HEK293T (cell line): ENCODE data around the gene CYP24A1.

Source experiments
- CTCF ChIA-PET: fragments of 350-600 bp; formaldehyde crosslinking; extraction: SDS; loops from one replicate; lab custom pipeline; 2021; ENCODE audit warnings: antibody characterized with exemption, inconsistent platforms; lab: Yijun Ruan, JAX
- POLR2A ChIA-PET: fragments of 350-600 bp; formaldehyde crosslinking; extraction: SDS; loops from one replicate; lab custom pipeline; 2020; ENCODE audit warnings: antibody characterized with exemption, inconsistent platforms; lab: Yijun Ruan, JAX
- DNase-seq: peaks from one replicate; pipeline ENCODE4 v3.0.0; 2012; ENCODE audit warnings: mixed read lengths; ENCODE audit errors: extremely low spot score
- ARNT ChIP-seq: fragments of 450-650 bp; IDR thresholded peaks from 2 replicates; pipeline ENCODE4 v1.6.1; 2017; ENCODE audit warnings: mild to moderate bottlenecking
- BHLHE40 ChIP-seq: fragments of 450-650 bp; IDR thresholded peaks from 2 replicates; pipeline ENCODE4 v1.6.1; 2016; ENCODE audit warnings: mild to moderate bottlenecking, moderate library complexity, borderline replicate concordance
- CTBP1 ChIP-seq: fragments of 450-650 bp; IDR thresholded peaks from 2 replicates; pipeline ENCODE4 v1.6.1; 2016; ENCODE audit warnings: borderline replicate concordance
- ELF4 ChIP-seq: fragments of 450-650 bp; IDR thresholded peaks from 2 replicates; pipeline ENCODE4 v1.6.1; 2017; ENCODE audit warnings: antibody characterized with exemption
- FOXA1 ChIP-seq: fragments of 450-650 bp; IDR thresholded peaks from 2 replicates; pipeline ENCODE4 v1.6.1; 2016; ENCODE audit warnings: mild to moderate bottlenecking
- FOXK2 ChIP-seq: fragments of 450-650 bp; IDR thresholded peaks from 2 replicates; pipeline ENCODE4 v1.6.1; 2016; ENCODE audit warnings: mild to moderate bottlenecking
- FOXM1 ChIP-seq: fragments of 450-650 bp; IDR thresholded peaks from 2 replicates; pipeline ENCODE4 v1.6.1; 2017; ENCODE audit warnings: mild to moderate bottlenecking, borderline replicate concordance
- HDGF ChIP-seq: fragments of 450-650 bp; IDR thresholded peaks from 2 replicates; pipeline ENCODE4 v1.6.1; 2017; ENCODE audit warnings: antibody characterized with exemption, borderline replicate concordance
- L3MBTL2 ChIP-seq: fragments of 450-650 bp; conservative IDR thresholded peaks from 2 replicates; pipeline ENCODE4 v1.6.1; 2016; ENCODE audit warnings: mild to moderate bottlenecking
- LEF1 ChIP-seq: fragments of 450-650 bp; IDR thresholded peaks from 2 replicates; pipeline ENCODE4 v1.6.1; 2017; ENCODE audit warnings: mild to moderate bottlenecking, borderline replicate concordance
- NFRKB ChIP-seq: fragments of 450-650 bp; IDR thresholded peaks from 2 replicates; pipeline ENCODE4 v1.6.1; 2016; ENCODE audit warnings: mild to moderate bottlenecking, moderate library complexity
- PKNOX1 ChIP-seq: fragments of 450-650 bp; IDR thresholded peaks from 2 replicates; pipeline ENCODE4 v1.6.1; 2016
- SP1 ChIP-seq: fragments of 450-650 bp; IDR thresholded peaks from 2 replicates; pipeline ENCODE4 v1.6.1; 2017
- SUZ12 ChIP-seq: fragments of 450-650 bp; IDR thresholded peaks from 2 replicates; pipeline ENCODE4 v1.6.1; 2016; ENCODE audit warnings: mild to moderate bottlenecking
- TARDBP ChIP-seq: fragments of 450-650 bp; IDR thresholded peaks from 2 replicates; pipeline ENCODE4 v1.6.1; 2016
- ZNF384 ChIP-seq: fragments of 450-650 bp; IDR thresholded peaks from 2 replicates; pipeline ENCODE4 v1.6.1; 2016

The CYP24A1 gene

GRCh38 chr20:54151511-54152226 is 22.1 kb downstream of the CYP24A1 start:
- ChIA-PET CTCF (no interaction called here), POLR2A (no interaction called here)
- TF ChIP-seq FOXM1 (no peak), HDGF (no peak), SP1 (no peak), L3MBTL2 (no peak), ELF4 (no peak), CTBP1 (no peak), ARNT (no peak), BHLHE40 (no peak), PKNOX1 (no peak), ZNF384 (no peak), FOXA1 (no peak), TARDBP (no peak), SUZ12 (no peak), NFRKB (no peak), FOXK2 (no peak), LEF1 (no peak)
- no peak for DNase-seq

- ChIA-PET POLR2A (no interaction called here), CTCF (no interaction called here)
- DNase-seq, result no peak
- no peak for TF ChIP-seq L3MBTL2
- TF ChIP-seq TARDBP, result no peak
- TF ChIP-seq PKNOX1, result no peak
- no peak for TF ChIP-seq CTBP1
- no peak for TF ChIP-seq SUZ12
- TF ChIP-seq SP1, result no peak
- no peak for TF ChIP-seq NFRKB
- TF ChIP-seq HDGF, result no peak
- TF ChIP-seq FOXM1, result no peak
- TF ChIP-seq ELF4, result no peak
- TF ChIP-seq FOXA1, result no peak
- no peak for TF ChIP-seq ZNF384
- TF ChIP-seq FOXK2, result no peak
- no peak for TF ChIP-seq ARNT
- no peak for TF ChIP-seq LEF1
- no peak for TF ChIP-seq BHLHE40
These were observed 22.7 kb downstream of the CYP24A1 start for GRCh38 chr20:54151075-54151439.

- POLR2A ChIA-PET, result no interaction called here
- CTCF ChIA-PET, result no interaction called here
- TF ChIP-seq LEF1, result no peak
- no peak for TF ChIP-seq ARNT
- no peak for TF ChIP-seq ELF4
- no peak for TF ChIP-seq BHLHE40
- no peak for TF ChIP-seq ZNF384
- no peak for TF ChIP-seq CTBP1
- no peak for TF ChIP-seq TARDBP
- TF ChIP-seq FOXM1, result no peak
- TF ChIP-seq FOXA1, result no peak
These were observed 24.0 kb downstream of the CYP24A1 start for GRCh38 chr20:54149765-54150264.

GRCh38 chr20:54148947-54149764 is 24.6 kb downstream of the CYP24A1 start:
- ChIA-PET POLR2A (no interaction called here), CTCF (no interaction called here)
- no peak for DNase-seq

More at GRCh38 chr20:54149765-54150264, 24.0 kb downstream of the CYP24A1 start:
- DNase-seq, result no peak

GRCh38 chr20:54146672-54147071 is 27.1 kb downstream of the CYP24A1 start:
- no peak for TF ChIP-seq SUZ12
- no peak for TF ChIP-seq BHLHE40
- TF ChIP-seq NFRKB, result no peak
- TF ChIP-seq LEF1, result no peak
- TF ChIP-seq ZNF384, result no peak
- no peak for TF ChIP-seq FOXM1
- TF ChIP-seq PKNOX1, result no peak
- no peak for TF ChIP-seq TARDBP
- TF ChIP-seq FOXK2, result no peak
- no peak for TF ChIP-seq FOXA1
- TF ChIP-seq ELF4, result no peak
- TF ChIP-seq HDGF, result no peak
- TF ChIP-seq SP1, result no peak
- no peak for TF ChIP-seq CTBP1
- TF ChIP-seq L3MBTL2, result no peak
- TF ChIP-seq ARNT, result no peak
- ChIA-PET CTCF (no interaction called here), POLR2A (no interaction called here)
- DNase-seq, result no peak

More at GRCh38 chr20:54148947-54149764, 24.6 kb downstream of the CYP24A1 start:
- TF ChIP-seq L3MBTL2 (no peak), PKNOX1 (peak; percentile 56)
